Measurements from ENCODE around the gene DST.

Gene DST

DNA sequence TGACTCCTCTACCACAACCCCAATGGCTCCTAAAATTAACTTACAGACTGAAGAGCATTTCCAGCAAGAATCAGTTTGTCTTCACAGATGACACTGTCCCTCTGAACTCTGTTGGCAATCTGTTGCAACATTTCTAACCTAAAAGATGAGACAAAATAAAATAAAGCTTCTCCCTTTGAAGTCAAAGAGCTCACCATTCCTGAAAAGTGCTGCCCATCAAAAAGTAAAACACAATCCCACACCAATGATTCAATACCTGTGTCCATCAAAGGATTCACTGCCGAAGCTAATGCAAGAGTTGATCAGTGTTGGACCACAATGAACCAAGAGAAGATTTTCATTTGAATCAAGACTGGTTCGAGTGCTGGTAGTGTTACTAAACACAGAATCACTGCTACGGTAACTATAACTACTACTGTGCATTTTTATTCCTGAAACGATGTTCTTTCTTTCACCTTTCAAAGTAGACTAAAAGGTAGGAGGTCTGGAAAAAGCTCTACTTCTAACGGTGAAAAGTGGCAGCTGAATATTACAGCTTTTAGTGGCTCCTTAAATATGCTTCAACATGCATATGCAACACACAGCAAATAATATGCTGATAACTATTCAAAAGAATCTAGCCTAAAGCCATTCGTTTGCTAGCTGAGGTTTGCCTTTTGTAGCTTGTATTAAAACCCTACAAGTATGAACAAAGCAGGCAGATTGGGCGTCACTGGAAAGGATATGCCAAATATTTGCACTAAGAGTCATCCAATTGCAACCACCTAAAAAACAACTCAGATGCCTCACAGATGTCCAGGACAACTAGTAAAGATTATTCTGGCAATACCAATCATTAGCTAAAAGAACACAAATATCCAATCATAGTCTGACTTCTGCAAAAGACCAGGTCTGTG is at the start of gene DST:
DST (minus strand) TSS at position 524 of the 896 bp plus-strand sequence.
- DNase-seq (ENCODE audit: low spot score): no peak

DNA sequence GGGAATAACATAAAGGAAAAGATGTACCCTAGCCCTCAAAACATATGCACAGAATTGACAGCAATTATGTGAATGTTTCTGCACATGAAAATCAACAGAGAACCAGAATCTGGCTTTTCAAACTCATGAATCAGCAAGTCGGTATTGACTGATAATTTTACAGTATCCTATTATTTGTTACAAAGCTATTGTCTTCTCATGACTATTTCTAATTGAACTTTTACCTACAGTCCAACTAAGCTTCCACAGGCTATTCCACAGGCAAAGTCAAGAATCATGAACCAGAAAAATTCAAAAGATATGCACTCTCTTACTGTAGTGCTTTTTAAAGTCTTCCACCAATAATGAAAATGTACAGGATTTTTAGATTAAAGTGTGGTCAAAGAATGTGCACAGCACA is 49.1 kb upstream of the DST start:
- no peak for DNase-seq (ENCODE audit: low spot score)

DNA sequence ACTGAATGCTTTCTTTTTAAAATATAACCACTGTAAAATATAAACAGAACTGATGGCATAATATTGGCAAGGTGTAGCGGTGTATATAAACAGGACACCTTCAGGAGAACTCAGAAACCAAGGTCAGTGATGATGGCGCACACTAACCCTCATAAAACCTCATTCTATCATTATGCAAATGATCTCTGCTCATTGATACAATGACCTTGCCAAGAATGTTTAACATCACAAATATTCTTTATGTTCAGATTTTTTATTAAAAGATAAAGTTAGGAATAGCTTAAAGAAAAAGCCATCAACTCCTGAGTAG is 48.6 kb upstream of the DST start:
- DNase-seq (ENCODE audit: low spot score): no peak

DNA sequence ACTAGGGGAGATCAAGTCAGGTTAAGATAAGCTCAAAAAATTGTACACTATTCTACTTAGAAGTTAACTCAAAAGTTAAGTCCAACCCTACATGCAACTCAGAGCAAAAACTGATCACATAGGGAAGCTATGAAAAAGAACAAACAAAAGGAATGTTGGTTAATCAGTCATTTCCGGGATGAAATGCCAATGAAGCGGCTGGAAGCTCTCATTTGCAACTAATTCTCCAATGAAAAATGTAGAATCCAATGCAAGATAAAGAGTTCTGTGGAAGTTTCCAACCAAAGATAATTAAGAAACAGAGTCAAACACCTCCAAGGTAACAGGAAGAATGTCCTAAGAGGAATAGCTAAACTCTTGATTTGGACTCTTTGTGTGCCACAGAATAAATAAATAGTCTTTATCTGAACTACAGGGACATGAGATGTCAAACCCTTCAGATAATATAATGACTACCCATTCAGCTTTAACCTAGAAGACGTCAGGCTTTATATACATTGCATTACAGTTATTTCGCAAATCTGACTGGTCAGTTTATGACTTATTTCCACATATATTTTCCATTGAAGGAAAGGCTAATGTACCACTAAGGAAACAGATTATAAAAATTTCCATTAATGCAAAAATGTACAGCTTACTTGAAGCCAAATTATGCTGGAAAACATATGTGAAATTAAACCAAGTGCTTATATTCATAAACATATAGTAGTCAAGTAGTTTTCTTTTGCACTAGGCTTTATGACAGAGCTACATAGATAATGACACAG is 48.0 kb upstream of the DST start:
- no peak for DNase-seq (ENCODE audit: low spot score)

DNA sequence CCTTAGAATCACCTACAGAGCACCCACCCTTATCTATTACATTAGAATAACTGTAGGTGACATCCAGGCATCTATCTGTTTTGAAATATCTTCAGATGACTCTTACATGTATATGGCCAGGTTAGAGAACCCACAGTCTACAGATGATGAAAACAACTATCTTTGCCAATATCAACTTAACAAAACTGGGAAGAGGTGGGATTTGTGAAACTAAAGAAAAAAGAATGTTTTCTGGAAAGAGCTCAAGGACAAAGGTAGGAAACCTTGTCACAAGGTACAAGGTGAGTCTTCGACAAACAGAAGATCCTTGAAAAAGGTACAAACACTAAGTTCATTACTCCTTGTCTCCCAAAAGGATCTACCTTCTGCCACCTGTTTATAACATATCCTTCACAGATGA is 47.0 kb upstream of the DST start:
- no peak for DNase-seq (ENCODE audit: low spot score)

DNA sequence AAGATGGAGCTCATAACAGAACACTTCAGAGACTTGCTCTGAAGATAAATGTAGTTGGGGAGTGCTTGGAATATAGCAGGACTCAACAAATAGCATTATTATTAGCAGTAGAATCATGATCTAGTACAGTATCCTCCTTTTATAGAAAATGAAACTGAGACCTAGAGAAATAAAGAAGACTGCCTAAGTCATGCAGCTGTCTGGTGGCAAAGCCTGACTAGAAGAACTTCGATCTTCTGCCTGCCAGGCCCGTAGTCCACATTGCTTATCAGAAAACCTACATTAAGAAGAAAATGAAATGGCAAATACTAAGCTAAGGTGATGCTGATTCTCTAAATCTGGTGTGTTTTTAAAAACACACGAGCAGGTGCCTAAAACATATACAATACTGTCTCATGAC is 46.4 kb upstream of the DST start:
- no peak for DNase-seq (ENCODE audit: low spot score)

DNA sequence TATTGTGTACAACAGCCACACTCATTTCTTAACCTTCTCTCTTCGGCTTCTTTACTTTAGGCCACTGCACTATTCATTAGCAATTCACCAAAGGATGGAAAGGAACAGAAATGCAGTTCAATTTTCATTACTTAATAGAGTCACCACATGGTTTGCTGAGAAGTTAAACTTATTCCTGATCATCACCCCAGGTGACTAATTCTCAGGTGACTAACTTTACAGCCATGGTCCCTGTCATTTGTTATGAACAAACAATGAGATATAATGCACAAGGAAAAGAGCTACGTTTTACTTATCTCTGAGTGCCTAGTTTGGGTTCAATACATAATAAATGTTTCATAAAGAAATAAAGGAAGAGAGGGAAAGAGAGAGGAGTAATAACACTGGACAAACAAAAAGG is 45.8 kb upstream of the DST start:
- no peak for DNase-seq (ENCODE audit: low spot score)

DNA sequence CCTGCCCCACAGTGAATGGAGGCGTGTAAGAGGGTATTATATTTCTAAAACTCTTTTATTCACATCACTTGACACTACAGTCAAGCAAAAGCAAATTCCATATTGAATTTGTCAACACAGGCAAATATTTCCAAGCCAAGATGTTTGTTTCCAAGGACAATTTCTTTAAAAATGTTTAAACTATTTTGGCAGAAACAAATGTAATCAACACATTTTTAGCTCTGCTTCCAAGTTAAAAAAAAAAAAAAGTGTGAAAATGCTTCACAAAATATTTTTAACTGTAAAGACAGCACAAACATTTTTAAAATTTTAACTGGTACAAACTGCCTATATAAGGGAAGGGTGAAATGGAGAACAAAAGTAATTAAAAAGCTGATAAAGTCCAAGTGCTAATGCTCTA is 44.9 kb upstream of the DST start:
- DNase-seq (ENCODE audit: low spot score): no peak

DNA sequence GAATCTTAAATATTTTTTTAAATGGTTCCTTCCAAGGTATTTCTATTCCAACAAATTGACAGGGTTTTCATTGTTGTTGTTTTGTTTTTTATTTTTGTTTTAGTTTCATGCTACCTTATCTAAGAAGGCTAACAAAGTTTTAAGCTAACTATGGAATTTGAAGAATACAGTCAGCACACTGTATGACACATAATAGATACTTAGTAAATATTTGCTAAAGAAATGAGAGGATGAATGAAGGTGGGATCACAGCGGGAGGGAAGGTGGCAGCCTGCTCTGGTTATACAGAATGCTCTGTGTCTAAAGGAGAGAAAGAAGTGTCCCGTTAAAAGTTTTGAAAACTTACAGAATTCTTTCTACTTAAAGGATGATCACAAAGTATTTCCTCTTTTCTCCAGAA is 43.7 kb upstream of the DST start:
- no peak for DNase-seq (ENCODE audit: low spot score)

DNA sequence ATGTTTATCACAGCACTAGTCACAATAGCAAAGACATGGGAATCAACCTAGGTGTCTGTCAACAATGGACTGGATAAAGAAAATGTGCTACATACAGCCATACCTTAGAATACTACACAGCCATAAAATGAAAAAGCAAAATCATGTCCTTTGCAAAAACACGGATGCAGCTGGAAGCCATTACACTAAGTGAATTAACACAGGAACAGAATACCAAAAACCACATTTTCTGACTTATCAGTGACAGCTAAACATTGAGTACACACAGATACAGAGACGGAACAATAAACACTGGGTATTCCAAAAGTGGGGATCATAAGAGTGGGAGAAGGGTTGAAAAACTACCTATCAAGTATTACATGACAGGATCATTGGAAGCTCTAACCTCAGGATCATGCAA is 43.3 kb upstream of the DST start:
- no peak for DNase-seq (ENCODE audit: low spot score)

DNA sequence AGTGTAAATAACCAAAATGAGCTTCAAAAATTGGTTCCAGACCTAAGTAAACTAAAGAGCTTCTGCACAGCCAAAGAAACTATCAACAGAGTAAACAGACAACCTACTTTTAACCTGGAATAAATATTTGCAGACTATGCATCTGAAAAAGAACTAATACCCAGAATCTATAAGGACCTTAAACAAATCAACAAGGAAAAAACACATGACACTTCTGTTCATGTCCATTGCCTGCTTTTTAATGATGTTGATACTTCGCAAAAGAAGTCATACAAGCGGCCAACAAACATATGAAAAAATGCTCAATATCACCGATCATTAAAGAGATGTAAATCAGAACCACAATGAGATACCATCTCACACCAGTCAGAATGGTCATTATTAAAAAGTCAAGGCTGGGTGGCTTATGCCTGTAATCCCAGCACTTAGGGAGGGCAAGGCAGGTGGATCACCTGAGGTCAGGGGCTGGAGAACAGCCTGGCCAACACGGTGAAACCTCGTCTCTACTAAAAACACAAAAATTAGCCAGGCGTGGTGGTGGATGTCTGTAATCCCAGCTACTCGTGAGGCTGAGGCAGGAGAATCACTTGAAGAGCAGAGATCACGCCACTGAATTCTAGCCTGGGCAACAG is 42.5 kb upstream of the DST start:
- no peak for DNase-seq (ENCODE audit: low spot score)

DNA sequence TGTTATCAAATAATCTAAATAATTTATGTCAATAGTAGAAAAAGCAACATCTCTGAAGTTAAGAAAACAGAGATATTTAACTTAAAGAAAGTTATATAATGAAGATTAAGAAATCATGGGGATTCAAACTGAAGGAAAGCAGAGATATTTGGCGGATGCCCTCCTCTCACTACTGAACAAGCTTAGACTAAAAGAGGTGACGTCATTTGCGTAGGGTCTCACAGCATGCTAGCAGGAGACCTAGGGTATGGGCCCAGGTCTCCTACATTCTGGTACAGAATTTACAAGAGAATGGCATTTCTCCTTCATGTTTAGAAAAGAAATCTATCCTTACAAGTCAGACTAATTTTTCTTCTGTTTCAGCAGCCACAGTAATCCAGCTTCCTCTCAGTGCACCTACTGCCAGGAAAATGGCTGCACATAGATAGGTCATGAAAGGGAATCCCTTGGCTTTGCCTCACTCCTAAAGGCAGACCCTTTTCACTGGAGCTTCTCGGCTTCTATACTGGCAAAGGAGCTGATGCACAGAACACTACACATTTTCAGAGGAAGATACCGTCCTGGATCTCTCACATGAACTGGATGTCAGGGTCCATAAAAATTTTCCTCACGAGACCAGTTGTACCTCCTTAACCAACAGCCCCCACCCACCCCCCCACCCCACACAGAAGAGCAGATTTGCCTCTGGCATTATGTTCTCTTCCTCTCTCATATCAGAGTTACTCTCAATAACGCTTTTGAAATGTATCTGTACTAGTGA is 41.8 kb upstream of the DST start:
- no peak for DNase-seq (ENCODE audit: low spot score)

DNA sequence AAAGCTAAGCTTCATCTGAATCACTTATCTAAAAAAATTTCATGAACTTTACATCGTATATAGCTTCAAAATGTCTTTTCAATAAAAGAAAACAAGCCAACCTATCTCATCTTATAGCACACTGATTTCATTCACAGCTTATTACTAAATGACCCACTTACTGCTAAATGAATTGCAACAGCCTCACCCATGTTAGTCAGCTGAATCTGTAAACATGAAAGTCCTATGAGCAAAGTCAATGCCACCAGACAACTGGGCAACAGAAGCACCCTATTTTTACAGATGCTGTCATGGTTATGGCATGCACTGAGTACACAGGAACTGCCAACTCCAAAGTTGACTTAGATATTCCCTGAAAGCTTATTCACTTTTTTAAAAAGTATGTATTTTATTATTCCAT is 41.2 kb upstream of the DST start:
- no peak for DNase-seq (ENCODE audit: low spot score)

DNA sequence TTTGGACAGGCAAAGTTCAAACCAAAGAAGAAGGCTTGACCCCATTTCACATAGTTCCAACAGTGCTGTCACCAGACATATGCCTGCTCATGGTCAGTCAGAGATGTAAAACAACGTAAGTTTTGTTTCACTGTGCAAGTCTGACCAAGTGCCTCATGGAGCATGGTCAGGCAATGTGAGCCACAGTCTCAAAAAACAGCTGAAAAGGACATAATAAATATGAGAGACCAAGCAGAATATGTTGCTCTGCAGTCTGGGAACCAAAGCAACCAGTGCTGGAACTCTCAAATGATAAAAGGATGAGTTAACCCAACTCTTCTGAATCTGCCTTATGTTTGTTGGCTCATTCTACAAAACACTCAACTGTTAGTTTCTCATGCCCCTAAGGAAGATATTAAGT is 39.9 kb upstream of the DST start:
- no peak for DNase-seq (ENCODE audit: low spot score)

DNA sequence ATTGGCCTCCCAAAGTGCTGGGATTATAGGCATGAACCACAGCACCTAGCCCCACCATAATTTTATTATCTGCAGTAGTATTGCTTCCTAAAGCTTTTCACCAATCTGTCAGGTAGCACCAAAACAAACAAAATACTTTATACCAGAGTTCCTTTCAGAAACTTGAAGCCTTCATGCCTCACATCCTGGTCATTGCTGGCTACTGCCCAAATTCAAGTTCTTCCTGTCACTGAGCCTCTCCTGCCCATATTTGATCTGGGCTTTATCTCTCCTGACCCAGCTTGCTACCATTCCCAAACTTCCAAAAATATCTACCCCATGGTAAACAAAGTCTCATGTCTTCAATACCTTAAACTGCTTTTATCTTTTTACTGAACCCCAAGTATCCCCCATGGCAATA is 34.9 kb upstream of the DST start:
- no peak for DNase-seq (ENCODE audit: low spot score)

DNA sequence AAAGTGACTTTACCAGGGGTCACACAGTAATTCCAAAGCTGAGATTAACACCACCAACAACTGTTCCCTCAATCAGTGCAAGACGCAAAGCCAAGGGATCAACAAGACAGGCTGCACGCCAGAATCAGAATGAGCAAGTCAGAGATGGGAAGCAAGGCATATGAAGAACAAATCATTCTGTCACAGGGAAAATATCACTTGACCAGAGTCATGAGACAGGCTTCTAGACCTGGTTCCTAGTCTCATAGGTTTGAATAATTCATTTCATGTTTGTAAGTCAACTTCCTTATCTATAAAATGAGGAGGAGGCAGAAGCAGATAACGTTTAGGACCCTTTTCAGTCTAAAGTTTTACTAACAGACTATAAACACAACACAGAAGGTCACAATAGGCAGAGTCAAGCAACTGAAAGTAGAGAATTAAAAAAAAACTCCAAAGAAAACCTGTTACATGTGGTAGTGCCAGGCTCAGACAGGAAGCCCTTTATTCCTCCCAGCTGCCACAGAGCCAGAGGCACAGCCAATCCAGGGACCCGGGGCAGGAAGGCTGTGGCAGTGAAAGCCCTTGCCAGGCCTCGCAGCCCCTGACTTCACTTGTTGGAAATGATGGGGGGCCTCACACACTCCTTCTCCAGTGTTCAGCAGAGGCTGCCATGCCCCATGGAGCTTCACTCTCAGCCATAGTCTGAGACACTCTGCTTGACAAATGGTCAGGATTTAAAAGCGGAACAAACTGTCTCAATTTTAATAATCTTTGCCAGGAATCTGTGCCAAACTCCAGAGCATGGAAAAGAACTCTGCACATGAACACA is 29.2 kb upstream of the DST start:
- no peak for DNase-seq (ENCODE audit: low spot score)

DNA sequence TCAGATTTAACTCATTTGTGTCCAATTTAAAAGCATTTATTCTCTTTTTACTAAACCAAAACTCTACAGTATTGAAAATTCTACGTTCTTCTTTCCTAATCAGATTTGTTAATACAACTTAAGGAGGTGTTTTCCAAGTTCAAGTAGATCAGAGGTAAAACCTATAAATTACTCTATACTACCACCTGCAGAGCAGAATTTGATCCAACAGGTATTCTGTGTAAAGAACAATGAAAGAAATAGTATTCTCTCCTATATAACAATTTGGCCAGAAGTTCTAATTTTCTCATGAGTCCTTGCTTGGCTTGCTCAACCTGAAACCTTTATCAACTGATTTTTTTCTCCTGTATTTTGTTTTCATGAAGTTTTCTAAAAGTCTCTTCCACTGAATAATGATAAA is 28.5 kb upstream of the DST start:
- DNase-seq (ENCODE audit: low spot score): no peak

DNA sequence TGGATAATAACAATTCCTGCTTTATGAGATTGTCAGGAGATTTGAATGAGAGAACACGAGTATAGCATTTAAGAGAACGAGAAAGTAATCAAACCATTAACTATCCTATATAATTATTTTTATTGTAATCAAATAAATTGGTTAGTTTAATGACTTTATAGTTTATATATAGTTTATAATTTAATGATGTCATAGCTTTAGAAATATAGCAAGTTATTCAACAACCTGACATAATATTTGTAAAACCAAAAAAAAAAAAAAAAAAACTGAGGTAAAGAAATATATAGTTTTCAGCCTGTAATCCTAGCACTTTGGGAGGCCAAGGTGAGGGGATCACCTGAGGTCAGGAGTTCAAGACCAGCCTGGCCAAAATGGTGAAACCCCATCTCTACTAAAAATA is 26.4 kb upstream of the DST start:
- DNase-seq (ENCODE audit: low spot score): no peak

DNA sequence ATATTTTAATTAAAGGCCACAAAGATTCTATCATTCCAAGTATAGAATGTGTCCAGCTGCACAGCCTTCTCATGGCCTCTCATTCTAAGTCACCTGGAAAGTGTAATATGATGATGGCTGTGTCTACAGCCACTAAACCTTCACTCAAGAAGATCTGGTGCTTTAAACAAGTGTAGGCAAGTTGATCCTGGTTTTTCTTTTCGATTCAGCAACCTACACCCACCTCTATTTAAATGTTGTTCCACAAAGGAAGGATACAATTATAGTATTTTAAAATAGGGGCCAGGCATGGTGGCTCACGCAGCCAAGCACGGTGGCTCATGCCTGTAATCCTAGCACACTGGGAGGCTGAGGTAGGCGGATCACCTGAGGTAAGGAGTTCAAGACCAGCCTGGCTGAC is 25.5 kb upstream of the DST start:
- no peak for DNase-seq (ENCODE audit: low spot score)

DNA sequence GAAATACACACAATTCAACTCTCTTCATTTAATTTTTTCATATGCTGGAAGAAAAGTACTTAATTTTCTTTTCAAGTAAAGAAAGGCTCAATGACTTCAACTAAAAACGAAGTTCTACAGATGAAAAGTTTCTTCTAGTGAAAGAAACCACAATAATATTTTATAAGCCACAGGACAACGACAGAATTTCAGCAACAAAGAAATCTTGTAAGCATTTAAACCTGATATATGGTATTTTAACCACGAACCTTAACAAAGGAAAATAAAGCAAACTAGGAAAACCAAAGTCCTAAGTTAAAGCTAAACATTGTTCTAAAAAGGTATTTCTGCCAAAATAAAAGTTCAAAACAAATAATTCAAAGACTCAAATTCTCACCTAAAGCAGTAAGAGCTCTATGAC is 24.6 kb upstream of the DST start:
- DNase-seq (ENCODE audit: low spot score): no peak

DNA sequence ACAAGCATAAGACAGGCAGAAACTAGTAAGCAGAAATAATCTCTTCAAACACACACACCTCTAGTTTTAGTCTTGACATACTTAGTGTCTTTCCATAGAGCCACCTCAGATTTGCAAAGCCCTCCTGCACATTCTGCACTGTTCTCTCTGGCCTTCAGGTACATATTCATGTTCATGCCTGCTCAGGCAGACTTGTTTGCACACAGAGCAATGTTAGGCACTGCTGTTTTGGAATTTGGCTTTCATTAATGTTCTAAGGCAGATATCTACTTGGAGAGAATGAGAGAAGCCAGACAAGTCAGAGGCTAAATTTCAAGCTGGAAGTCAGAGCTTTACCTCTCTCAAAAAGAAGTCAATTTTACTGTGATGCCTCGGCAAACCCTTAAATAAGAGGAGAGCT is 21.3 kb upstream of the DST start:
- DNase-seq (ENCODE audit: low spot score): no peak

DNA sequence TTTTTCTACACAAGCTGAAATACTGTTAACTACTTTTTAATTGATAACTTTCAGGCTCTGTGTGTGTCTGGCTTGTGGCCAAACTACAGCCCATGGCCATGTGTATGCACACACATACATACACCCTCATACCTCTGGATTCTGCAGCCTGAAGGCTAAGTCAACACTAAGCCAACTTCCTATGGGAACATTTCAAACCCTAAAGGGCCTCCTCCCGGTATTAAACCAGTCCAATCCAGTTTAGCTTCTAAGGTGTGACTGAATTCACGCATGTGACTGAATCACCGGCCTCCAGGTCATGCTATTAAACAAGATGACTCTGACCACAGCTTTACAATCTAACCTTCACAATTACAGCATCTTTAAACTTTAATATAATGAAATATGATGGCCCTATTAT is 20.7 kb upstream of the DST start:
- DNase-seq (ENCODE audit: low spot score): no peak

All from CD4-positive, alpha-beta T cell treated with Interleukin-6 at 100 ng/mL for 8 hours (primary cell).